ENCODE measurements around the gene ADM.

The ADM gene

GRCh38 chr11:10348650-10349280 is 43.9 kb downstream of the ADM start:
- Mint-ChIP-seq H3K9me3 (no peaks in the 10 kb centered on the region), H3K4me3 (no peak overlapping the region), H3K27ac (no peak overlapping the region), H3K36me3 (ENCODE audit: low read depth) (no peaks in the 10 kb centered on the region), H3K27me3 (peaks cover 1% of the 10 kb centered on the region), H3K4me1 (ENCODE audit: low read depth) (no peaks in the 10 kb centered on the region)
- intact Hi-C loops (cut with micrococcal nuclease), result no loop called here

DNA sequence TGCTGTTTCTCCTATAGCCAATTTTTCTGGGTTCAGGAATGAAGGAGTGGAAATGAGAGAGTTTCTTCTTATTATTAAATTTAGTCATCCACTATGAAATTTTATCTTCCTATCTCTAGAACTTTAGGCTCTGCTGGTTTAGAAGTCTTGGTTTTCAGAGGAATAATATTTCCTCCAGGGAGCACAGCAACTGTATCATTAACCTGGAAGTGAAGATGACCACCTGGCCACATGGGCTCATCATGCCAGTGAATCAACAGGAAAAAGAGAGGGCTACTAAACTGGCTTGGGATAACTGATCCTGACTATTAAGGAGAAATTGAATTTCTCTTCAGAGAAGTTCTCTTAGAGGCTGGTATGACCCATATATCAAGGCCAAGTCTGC is 44.4 kb downstream of the ADM start:
- no peak overlapping the region for H3K4me3 Mint-ChIP-seq
- H3K4me1 Mint-ChIP-seq (ENCODE audit: low read depth), result no peaks in the 10 kb centered on the region
- intact Hi-C loops (cut with micrococcal nuclease), result no loop called here
- no peaks in the 10 kb centered on the region for H3K36me3 Mint-ChIP-seq (ENCODE audit: low read depth)
- H3K9me3 Mint-ChIP-seq, result no peaks in the 10 kb centered on the region
- peaks cover 1% of the 10 kb centered on the region for H3K27me3 Mint-ChIP-seq
- no peak overlapping the region for H3K27ac Mint-ChIP-seq

DNA sequence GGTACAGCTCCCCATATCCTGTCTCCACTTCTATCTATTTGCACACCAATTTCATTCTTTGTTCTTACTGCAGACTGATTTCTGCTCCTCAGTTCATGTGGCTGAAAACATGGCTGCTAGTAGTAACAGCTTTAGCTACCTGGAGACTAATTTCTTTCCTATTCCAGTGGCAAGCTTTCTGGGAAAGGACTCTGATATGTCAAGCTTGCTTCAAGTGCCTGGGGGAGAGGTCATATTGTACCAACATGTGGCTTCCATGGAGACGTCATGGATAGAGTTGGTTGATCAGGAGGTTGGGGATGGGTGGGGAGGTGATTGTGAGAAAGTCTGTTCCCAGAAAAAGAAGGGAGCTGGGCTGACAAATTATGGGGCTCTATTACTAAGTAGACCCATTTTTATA is 44.9 kb downstream of the ADM start:
- Mint-ChIP-seq H3K36me3 (ENCODE audit: low read depth) (no peaks in the 10 kb centered on the region), H3K27ac (no peak overlapping the region), H3K27me3 (peaks cover 1% of the 10 kb centered on the region), H3K9me3 (no peaks in the 10 kb centered on the region), H3K4me3 (no peak overlapping the region), H3K4me1 (ENCODE audit: low read depth) (no peaks in the 10 kb centered on the region)
- intact Hi-C loops (cut with micrococcal nuclease), result no loop called here

- intact Hi-C loops (cut with micrococcal nuclease), result no loop called here
- Mint-ChIP-seq H3K4me3 (no peak overlapping the region), H3K27ac (no peak overlapping the region), H3K9me3 (no peaks in the 10 kb centered on the region), H3K27me3 (peaks cover 1% of the 10 kb centered on the region), H3K4me1 (ENCODE audit: low read depth) (peaks cover 4% of the 10 kb centered on the region), H3K36me3 (ENCODE audit: low read depth) (no peaks in the 10 kb centered on the region)
Observed at GRCh38 chr11:10350334-10350733, 45.5 kb downstream of the ADM start.

DNA sequence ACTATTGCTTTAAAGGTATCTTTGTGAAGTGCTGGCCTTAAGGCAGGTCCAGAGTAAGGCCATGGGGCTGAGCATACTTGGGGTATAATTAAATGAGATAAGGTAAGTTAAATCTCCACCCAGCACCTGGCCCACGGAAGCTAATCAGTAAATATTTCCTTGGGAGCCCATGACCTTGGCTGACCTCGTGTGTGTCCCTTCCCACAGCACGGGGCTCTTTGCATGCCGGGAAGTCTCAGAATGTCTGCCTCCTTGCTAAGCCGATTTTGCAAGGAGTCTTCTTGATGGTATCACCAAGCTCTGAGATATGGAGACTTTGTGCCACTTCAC is 46.5 kb downstream of the ADM start:
- no peaks in the 10 kb centered on the region for H3K9me3 Mint-ChIP-seq
- no peak overlapping the region for H3K27ac Mint-ChIP-seq
- H3K36me3 Mint-ChIP-seq (ENCODE audit: low read depth), result no peaks in the 10 kb centered on the region
- peaks cover 5% of the 10 kb centered on the region for H3K27me3 Mint-ChIP-seq
- H3K4me3 Mint-ChIP-seq, result no peak overlapping the region
- H3K4me1 Mint-ChIP-seq (ENCODE audit: low read depth), result peaks cover 6% of the 10 kb centered on the region
- intact Hi-C loops (cut with micrococcal nuclease), result no loop called here

GRCh38 chr11:10351765-10352641 is 47.1 kb downstream of the ADM start:
- peaks cover 5% of the 10 kb centered on the region for H3K27me3 Mint-ChIP-seq
- H3K9me3 Mint-ChIP-seq, result no peaks in the 10 kb centered on the region
- no peak overlapping the region for H3K4me3 Mint-ChIP-seq
- H3K36me3 Mint-ChIP-seq (ENCODE audit: low read depth), result no peaks in the 10 kb centered on the region
- intact Hi-C loops (cut with micrococcal nuclease), result no loop called here
- H3K4me1 Mint-ChIP-seq (ENCODE audit: low read depth), result peaks cover 6% of the 10 kb centered on the region
- no peak overlapping the region for H3K27ac Mint-ChIP-seq

GRCh38 chr11:10352921-10353550 is 48.2 kb downstream of the ADM start:
- intact Hi-C loops (cut with micrococcal nuclease), result no loop called here
- H3K27ac Mint-ChIP-seq, result no peak overlapping the region
- H3K4me1 Mint-ChIP-seq (ENCODE audit: low read depth), result peaks cover 6% of the 10 kb centered on the region

DNA sequence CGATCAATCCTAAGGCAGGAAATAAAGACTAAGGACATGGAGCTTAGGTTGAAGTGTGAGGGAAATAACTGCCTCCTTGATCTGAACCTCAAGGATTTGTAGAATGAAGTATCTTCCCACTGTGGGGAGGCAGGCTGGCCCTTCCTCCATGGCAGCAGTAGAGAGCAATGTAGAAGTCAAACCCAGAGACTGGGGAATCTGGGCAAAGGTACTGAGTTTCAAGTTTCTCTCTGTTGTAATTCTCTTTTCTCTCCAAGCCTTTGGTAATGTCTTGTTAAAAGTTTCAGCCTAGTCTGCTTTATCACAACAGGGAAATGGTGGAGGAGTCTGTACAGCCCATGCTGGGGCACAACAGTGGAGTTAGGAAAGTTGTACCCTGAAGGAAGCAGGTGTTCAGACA is 49.5 kb downstream of the ADM start:
- intact Hi-C loops (cut with micrococcal nuclease), result no loop called here
- Mint-ChIP-seq H3K27me3 (peaks cover 8% of the 10 kb centered on the region), H3K9me3 (no peaks in the 10 kb centered on the region), H3K27ac (no peak overlapping the region), H3K4me1 (ENCODE audit: low read depth) (peaks cover 6% of the 10 kb centered on the region), H3K36me3 (ENCODE audit: low read depth) (no peaks in the 10 kb centered on the region), H3K4me3 (no peak overlapping the region)

More at GRCh38 chr11:10352921-10353550, 48.2 kb downstream of the ADM start:
- no peak overlapping the region for H3K4me3 Mint-ChIP-seq
- H3K36me3 Mint-ChIP-seq (ENCODE audit: low read depth), result no peaks in the 10 kb centered on the region
- peaks cover 8% of the 10 kb centered on the region for H3K27me3 Mint-ChIP-seq
- no peaks in the 10 kb centered on the region for H3K9me3 Mint-ChIP-seq

DNA sequence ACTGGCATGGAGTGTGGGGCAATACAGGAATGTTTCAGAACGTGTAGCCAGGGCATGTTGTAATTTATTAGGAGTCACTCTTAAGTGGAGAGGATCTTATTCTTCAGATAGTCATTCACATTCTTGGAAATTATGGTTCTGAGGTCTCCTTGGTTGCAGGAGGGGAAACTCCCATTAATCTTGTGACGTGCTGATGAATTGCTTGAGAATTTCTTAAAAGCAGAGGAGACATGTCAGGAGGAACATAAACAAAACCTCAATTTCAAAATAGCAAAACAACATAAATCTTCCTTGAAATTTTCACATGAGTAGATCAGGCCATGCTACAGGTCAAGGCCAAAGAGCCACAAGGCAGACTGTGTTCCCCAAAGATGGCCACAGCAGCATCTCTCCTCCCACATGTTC is 50.4 kb downstream of the ADM start:
- Mint-ChIP-seq H3K9me3 (peaks cover 8% of the 10 kb centered on the region), H3K4me3 (no peak overlapping the region), H3K27me3 (peaks cover 8% of the 10 kb centered on the region), H3K36me3 (ENCODE audit: low read depth) (no peaks in the 10 kb centered on the region), H3K27ac (no peak overlapping the region), H3K4me1 (ENCODE audit: low read depth) (peaks cover 6% of the 10 kb centered on the region)
- intact Hi-C loops (cut with micrococcal nuclease), result no loop called here

DNA sequence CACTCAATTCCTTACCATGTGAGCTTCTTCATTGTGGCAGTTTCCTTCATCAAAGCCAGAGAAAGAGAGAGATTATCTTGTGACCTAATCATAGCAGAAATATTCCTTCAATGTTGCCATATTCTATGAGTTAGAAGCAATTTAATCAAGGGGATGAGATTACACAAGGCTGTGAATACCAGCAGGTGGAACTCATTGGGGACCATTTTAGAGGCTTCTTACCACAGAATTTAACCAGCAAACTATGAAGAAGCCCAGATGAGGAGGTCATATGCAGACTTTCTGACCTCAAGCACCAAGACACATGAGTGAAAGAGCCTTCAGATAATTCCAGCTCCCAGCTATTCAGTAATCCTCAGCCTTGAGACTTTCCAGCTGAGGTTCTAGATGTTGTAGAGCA is 51.3 kb downstream of the ADM start:
- Mint-ChIP-seq H3K27me3 (peaks cover 7% of the 10 kb centered on the region), H3K9me3 (peaks cover 8% of the 10 kb centered on the region), H3K4me3 (no peak overlapping the region), H3K4me1 (ENCODE audit: low read depth) (peaks cover 6% of the 10 kb centered on the region), H3K36me3 (ENCODE audit: low read depth) (no peaks in the 10 kb centered on the region), H3K27ac (no peak overlapping the region)
- intact Hi-C loops (cut with micrococcal nuclease), result no loop called here
